IMR-90 (cell line): ENCODE measurements around the gene STXBP2.

Experiments used
- MAFK ChIP-seq: IDR thresholded peaks from 2 replicates; pipeline ENCODE4 v1.6.1; 2012; ENCODE audit warnings: low read depth, low read length, improper control_type of control experiment
- MXI1 ChIP-seq: IDR thresholded peaks from 2 replicates; pipeline ENCODE4 v1.6.1; 2012; ENCODE audit warnings: low read depth, mild to moderate bottlenecking, low read length, moderate library complexity, borderline replicate concordance
- POLR2A ChIP-seq: IDR thresholded peaks from 2 replicates; pipeline ENCODE4 v1.6.1; 2012; ENCODE audit warnings: mild to moderate bottlenecking, low read depth, low read length
- RAD21 ChIP-seq: IDR thresholded peaks from 2 replicates; pipeline ENCODE4 v1.6.1; 2012; ENCODE audit warnings: low read length, improper control_type of control experiment
- TF ChIP-seq, protein P1 (sequence below): conservative IDR thresholded peaks from 2 replicates; pipeline ENCODE4 v1.5.1; 2012; ENCODE audit warnings: mild to moderate bottlenecking, low read depth, low read length, improper control_type of control experiment

DNA sequence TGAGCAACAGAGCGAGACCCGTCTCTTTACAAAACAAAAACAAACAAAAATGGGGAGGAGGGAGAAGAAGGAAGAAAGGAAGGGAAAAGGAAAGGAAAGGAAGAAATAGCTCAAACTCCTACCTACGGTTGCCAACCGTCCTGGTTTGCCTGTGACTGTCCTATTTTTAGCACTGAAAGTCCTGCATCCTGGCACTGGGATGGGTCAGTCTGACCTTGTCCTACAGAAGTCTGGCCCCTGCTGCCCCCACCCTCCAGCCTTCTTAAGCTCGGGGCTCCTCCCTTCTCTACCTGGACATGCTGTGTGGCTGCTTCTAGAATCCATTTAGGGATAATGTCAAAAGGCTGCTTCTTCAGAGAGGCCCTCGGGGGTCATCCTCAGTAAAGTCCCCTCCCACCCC, 1.2 kb upstream of the STXBP2 start:
- TF ChIP-seq POLR2A: no peak
- TF ChIP-seq, protein P1, sequence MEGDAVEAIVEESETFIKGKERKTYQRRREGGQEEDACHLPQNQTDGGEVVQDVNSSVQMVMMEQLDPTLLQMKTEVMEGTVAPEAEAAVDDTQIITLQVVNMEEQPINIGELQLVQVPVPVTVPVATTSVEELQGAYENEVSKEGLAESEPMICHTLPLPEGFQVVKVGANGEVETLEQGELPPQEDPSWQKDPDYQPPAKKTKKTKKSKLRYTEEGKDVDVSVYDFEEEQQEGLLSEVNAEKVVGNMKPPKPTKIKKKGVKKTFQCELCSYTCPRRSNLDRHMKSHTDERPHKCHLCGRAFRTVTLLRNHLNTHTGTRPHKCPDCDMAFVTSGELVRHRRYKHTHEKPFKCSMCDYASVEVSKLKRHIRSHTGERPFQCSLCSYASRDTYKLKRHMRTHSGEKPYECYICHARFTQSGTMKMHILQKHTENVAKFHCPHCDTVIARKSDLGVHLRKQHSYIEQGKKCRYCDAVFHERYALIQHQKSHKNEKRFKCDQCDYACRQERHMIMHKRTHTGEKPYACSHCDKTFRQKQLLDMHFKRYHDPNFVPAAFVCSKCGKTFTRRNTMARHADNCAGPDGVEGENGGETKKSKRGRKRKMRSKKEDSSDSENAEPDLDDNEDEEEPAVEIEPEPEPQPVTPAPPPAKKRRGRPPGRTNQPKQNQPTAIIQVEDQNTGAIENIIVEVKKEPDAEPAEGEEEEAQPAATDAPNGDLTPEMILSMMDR: no peak
- TF ChIP-seq MAFK: no peak
- no peak for TF ChIP-seq MXI1
- no peak for TF ChIP-seq RAD21
